Measurements from ENCODE around the gene GJD4. TPM values are rescaled to one million over a fixed set of nuclear protein-coding genes. Genes with fewer than 3 reads are reported as not detected.

GJD4 gene
- total RNA-seq, 2 donors from 2014 or later, result not detected

GRCh38 chr10:35562427-35562826 lies 42.7 kb upstream of the GJD4 start:
- Histone ChIP-seq H3K4me3 (no peak overlapping the region), H3K4me1 (ENCODE audit: control insufficient read depth in 1 of 2, low read depth in 2 of 2) (peaks cover 21 to 40% of the 10 kb centered on the region in 2 donors), H3K36me3 (no peaks in the 10 kb centered on the region), H3K27ac (no peak overlapping the region), H3K9me3 (no peaks in the 10 kb centered on the region), H3K27me3 (replicated peaks; ENCODE audit: insufficient read depth) (no peaks in the 10 kb centered on the region)
- DNase-seq (ENCODE audit: low spot score), result no peak
- TF ChIP-seq, protein P1, sequence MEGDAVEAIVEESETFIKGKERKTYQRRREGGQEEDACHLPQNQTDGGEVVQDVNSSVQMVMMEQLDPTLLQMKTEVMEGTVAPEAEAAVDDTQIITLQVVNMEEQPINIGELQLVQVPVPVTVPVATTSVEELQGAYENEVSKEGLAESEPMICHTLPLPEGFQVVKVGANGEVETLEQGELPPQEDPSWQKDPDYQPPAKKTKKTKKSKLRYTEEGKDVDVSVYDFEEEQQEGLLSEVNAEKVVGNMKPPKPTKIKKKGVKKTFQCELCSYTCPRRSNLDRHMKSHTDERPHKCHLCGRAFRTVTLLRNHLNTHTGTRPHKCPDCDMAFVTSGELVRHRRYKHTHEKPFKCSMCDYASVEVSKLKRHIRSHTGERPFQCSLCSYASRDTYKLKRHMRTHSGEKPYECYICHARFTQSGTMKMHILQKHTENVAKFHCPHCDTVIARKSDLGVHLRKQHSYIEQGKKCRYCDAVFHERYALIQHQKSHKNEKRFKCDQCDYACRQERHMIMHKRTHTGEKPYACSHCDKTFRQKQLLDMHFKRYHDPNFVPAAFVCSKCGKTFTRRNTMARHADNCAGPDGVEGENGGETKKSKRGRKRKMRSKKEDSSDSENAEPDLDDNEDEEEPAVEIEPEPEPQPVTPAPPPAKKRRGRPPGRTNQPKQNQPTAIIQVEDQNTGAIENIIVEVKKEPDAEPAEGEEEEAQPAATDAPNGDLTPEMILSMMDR (IDR thresholded peaks at IDR 0.05), result no peak
- no peak for ATAC-seq (ENCODE audit: insufficient number of reproducible peaks, low FRiP score, low read depth)

GRCh38 chr10:35563261-35563891 lies 41.8 kb upstream of the GJD4 start:
- H3K36me3 ChIP-seq, result no peaks in the 10 kb centered on the region
- no peak overlapping the region for H3K27ac ChIP-seq
- H3K4me1 ChIP-seq (ENCODE audit: control insufficient read depth in 1 of 2, low read depth in 2 of 2), result peaks cover 21 to 40% of the 10 kb centered on the region in 2 donors
- peak overlapping the region; percentile 12 for H3K4me3 ChIP-seq
- H3K9me3 ChIP-seq, result no peaks in the 10 kb centered on the region
- DNase-seq (ENCODE audit: low spot score) (no peak), ATAC-seq (ENCODE audit: insufficient number of reproducible peaks, low FRiP score, low read depth) (no peak)
- TF ChIP-seq, protein P1 (IDR thresholded peaks at IDR 0.05), result peak; percentile 94
- H3K27me3 ChIP-seq (replicated peaks; ENCODE audit: insufficient read depth), result no peaks in the 10 kb centered on the region

- Histone ChIP-seq H3K4me1 (ENCODE audit: control insufficient read depth in 1 of 2, low read depth in 2 of 2) (peaks cover 21 to 40% of the 10 kb centered on the region in 2 donors), H3K36me3 (peaks cover 8% of the 10 kb centered on the region), H3K4me3 (no peak overlapping the region), H3K27me3 (replicated peaks; ENCODE audit: insufficient read depth) (no peaks in the 10 kb centered on the region), H3K27ac (peak overlapping the region; percentile 49), H3K9me3 (no peaks in the 10 kb centered on the region)
- TF ChIP-seq, protein P1 (IDR thresholded peaks at IDR 0.05), result no peak
- no peak for ATAC-seq (ENCODE audit: insufficient number of reproducible peaks, low FRiP score, low read depth)
- no peak for DNase-seq (ENCODE audit: low spot score)
Observed at GRCh38 chr10:35564341-35564968, 40.7 kb upstream of the GJD4 start.

- peaks cover 10% of the 10 kb centered on the region for H3K36me3 ChIP-seq
- H3K4me1 ChIP-seq (ENCODE audit: control insufficient read depth in 1 of 2, low read depth in 2 of 2), result peaks cover 21 to 40% of the 10 kb centered on the region in 2 donors
- DNase-seq (ENCODE audit: low spot score) (no peak), ATAC-seq (ENCODE audit: insufficient number of reproducible peaks, low FRiP score, low read depth) (no peak)
- no peaks in the 10 kb centered on the region for H3K9me3 ChIP-seq
- peak overlapping the region in 1 of 2 donors; percentile 36 for H3K27ac ChIP-seq
- TF ChIP-seq, protein P1 (IDR thresholded peaks at IDR 0.05), result no peak
- H3K27me3 ChIP-seq (replicated peaks; ENCODE audit: insufficient read depth), result no peaks in the 10 kb centered on the region
- H3K4me3 ChIP-seq, result no peak overlapping the region
Observed at GRCh38 chr10:35565602-35566081, 39.5 kb upstream of the GJD4 start.

DNA sequence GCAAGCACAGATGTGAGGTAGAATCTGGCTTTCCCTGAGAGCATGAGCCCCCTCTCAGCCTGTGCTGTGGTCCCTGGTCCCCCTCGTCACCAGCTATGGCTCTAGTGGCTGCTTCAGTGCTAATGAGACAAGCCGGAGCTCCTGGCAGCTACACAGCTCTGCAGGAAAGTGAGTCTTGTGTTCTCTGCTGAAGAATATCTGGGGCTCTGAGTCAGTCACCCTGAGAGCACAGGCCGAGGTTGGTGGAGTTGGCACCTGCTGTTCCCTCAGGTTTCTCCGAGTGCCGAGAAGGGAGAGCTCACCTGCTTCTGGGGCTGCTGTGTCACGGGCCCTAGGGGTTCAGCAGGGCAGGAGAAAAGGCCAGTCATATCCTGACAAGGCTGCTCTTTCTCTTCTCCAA lies 37.2 kb upstream of the GJD4 start:
- H3K27ac ChIP-seq, result no peak overlapping the region
- DNase-seq (ENCODE audit: low spot score) (no peak), ATAC-seq (ENCODE audit: insufficient number of reproducible peaks, low FRiP score, low read depth) (no peak)
- peaks cover 10% of the 10 kb centered on the region for H3K36me3 ChIP-seq
- H3K4me3 ChIP-seq, result no peak overlapping the region
- H3K27me3 ChIP-seq (replicated peaks; ENCODE audit: insufficient read depth), result no peaks in the 10 kb centered on the region
- H3K4me1 ChIP-seq (ENCODE audit: control insufficient read depth in 1 of 2, low read depth in 2 of 2), result peaks cover 20 to 36% of the 10 kb centered on the region in 2 donors
- TF ChIP-seq, protein P1 (IDR thresholded peaks at IDR 0.05), result no peak
- no peaks in the 10 kb centered on the region for H3K9me3 ChIP-seq

All from thoracic aorta (tissue), 2 donors.